Measurements from ENCODE around the gene TMEM132A.

Gene TMEM132A

GRCh38 chr11:60924110-60924905, at the start of gene TMEM132A:
TMEM132A (plus strand) TSS chr11:60924460; CDS start chr11:60924634, 174 bp downstream.
- DNase-seq (ENCODE audit: low spot score), result peak; percentile 85

GRCh38 chr11:60875366-60876167, 48.7 kb upstream of the TMEM132A start:
- DNase-seq (ENCODE audit: low spot score), result no peak

GRCh38 chr11:60876168-60876485, 48.1 kb upstream of the TMEM132A start:
- no peak for DNase-seq (ENCODE audit: low spot score)

- no peak for DNase-seq (ENCODE audit: low spot score)
These were observed 45.8 kb upstream of the TMEM132A start for GRCh38 chr11:60878245-60879101.

- DNase-seq (ENCODE audit: low spot score), result no peak
These were observed 45.2 kb upstream of the TMEM132A start for GRCh38 chr11:60879104-60879503.

GRCh38 chr11:60879971-60880588, 44.2 kb upstream of the TMEM132A start:
- DNase-seq (ENCODE audit: low spot score), result no peak

GRCh38 chr11:60880643-60881282, 43.5 kb upstream of the TMEM132A start:
- DNase-seq (ENCODE audit: low spot score), result no peak

- peak; percentile 77 for DNase-seq (ENCODE audit: low spot score)
These were observed 36.7 kb upstream of the TMEM132A start for GRCh38 chr11:60887556-60887955.

- DNase-seq (ENCODE audit: low spot score), result no peak
These were observed 34.4 kb upstream of the TMEM132A start for GRCh38 chr11:60889869-60890311.

GRCh38 chr11:60890696-60891095, 33.6 kb upstream of the TMEM132A start:
- no peak for DNase-seq (ENCODE audit: low spot score)

GRCh38 chr11:60891103-60891741, 33.0 kb upstream of the TMEM132A start:
- no peak for DNase-seq (ENCODE audit: low spot score)

- no peak for DNase-seq (ENCODE audit: low spot score)
These were observed 28.6 kb upstream of the TMEM132A start for GRCh38 chr11:60895687-60896086.

- DNase-seq (ENCODE audit: low spot score), result no peak
These were observed 26.8 kb upstream of the TMEM132A start for GRCh38 chr11:60897496-60897895.

- peak; percentile 77 for DNase-seq (ENCODE audit: low spot score)
These were observed 25.0 kb upstream of the TMEM132A start for GRCh38 chr11:60899046-60899936.

GRCh38 chr11:60899977-60900376, 24.3 kb upstream of the TMEM132A start:
- no peak for DNase-seq (ENCODE audit: low spot score)

- DNase-seq (ENCODE audit: low spot score), result no peak
These were observed 23.4 kb upstream of the TMEM132A start for GRCh38 chr11:60900673-60901404.

- no peak for DNase-seq (ENCODE audit: low spot score)
These were observed 21.6 kb upstream of the TMEM132A start for GRCh38 chr11:60902625-60903024.

- DNase-seq (ENCODE audit: low spot score), result no peak
These were observed 19.2 kb upstream of the TMEM132A start for GRCh38 chr11:60905047-60905446.

GRCh38 chr11:60905551-60906113, 18.6 kb upstream of the TMEM132A start:
- peak; percentile 35 for DNase-seq (ENCODE audit: low spot score)
